Measurements from ENCODE around the gene KLF15.

The KLF15 gene

DNA sequence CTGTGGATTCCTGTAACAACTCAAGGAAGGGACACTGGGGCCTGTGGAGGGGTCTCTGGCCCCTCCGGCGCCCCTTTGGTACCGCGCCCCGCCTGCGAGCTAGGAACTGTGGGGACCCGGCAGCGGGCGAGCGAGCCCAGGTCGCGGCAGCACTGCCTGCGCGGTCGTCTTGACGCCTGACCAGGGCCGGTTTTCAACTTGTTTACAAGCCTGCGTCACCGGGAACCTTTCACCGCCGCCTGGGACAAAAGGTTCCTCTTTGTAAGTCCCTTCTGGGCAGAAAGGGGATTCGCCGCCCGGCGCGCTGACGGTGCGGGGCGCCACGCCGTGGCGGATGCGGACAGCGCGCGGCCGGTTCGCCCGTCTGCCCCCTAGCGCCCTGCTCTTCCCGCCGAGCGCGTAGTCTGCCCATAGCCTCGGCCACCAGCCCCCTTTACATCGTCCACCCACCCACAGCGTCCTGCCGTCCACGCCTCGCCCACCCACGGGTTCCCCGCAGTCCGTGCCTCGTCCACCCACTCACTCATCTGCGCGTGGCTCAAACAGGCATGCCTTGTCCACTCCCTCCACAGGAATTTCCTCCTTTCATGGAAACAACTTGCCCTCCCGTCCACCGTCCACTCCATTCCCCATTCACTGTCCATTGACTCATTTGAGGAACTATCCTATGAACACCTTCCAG lies 32.0 kb upstream of the KLF15 start:
- DNase-seq, result no peak

- no peak for DNase-seq
Measured at GRCh38 chr3:126381966-126382365, 24.8 kb upstream of the KLF15 start.

- no peak for DNase-seq
Measured at GRCh38 chr3:126380011-126380768, 23.0 kb upstream of the KLF15 start.

- no peak for DNase-seq
Measured at GRCh38 chr3:126378341-126378751, 21.1 kb upstream of the KLF15 start.

GRCh38 chr3:126377211-126377610 lies 20.0 kb upstream of the KLF15 start:
- no peak for DNase-seq

DNA sequence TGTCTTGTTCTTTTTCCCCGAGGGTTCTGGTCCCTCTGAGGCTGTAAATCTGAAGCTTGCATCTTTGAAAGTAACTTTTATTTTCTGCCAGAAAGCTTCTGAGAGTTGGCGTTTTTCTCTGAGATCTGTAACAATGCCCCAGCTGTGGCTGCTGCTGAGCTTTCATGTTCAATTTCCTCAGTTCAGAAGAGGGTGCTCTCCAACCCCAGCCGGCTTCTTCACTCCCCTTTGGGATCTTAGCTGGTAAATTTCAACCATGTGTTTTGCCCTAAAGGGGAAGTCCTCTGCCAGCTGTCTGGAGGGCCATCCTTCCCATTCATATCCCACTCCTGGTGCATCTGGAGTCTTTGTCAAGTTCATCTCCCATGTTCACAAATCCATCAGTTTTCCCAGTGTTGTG lies 19.2 kb upstream of the KLF15 start:
- DNase-seq, result no peak

DNA sequence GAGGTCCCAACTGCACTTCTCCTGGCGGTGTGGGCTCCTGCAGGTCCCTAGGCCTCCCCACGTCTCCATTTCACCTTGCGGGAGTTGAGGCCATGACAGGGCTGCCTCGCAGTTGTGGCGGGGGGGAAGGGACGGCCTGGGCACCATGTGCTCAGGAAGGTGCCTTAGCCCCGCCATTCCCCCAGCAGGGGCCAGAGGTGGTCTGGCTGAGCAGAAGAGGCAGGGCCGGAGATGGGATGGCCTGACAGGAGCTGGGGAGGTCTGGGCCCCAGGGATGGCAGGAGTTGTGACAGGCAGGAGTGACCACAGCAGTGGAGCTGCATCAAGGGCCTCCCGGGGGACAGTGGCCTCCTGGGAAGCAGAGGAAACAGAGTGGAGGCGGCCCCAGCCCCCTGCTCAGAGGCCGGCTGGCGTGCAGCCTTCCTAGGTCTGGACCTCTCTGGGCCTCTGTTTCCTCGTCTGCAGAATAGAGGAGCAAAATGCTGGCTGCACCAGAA lies 18.7 kb upstream of the KLF15 start:
- no peak for DNase-seq

- DNase-seq, result no peak
Measured at GRCh38 chr3:126373682-126374601, 16.7 kb upstream of the KLF15 start.

DNA sequence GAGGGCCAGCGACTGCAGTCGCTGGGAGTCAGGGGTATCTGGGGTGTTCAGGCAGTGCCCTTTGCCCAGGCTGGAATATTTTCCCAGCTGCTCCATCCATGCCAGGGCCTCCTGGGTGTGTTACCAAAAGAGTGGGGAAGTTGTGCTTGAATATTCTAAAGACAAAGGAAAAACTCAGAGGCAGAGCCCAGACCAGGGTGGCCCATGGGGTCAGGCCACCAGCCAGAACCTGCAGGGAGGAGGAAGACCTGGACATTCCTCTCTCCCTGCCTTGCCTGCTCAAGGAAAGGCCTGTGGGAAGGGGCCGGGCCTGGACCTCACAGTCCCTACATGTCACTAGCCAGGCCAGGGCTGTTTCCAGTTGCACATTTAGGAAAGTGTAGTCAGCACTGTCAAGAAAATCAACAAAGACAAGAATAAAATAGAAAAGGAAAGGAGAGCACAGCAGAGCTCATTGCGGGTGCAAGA lies 16.0 kb upstream of the KLF15 start:
- no peak for DNase-seq

DNA sequence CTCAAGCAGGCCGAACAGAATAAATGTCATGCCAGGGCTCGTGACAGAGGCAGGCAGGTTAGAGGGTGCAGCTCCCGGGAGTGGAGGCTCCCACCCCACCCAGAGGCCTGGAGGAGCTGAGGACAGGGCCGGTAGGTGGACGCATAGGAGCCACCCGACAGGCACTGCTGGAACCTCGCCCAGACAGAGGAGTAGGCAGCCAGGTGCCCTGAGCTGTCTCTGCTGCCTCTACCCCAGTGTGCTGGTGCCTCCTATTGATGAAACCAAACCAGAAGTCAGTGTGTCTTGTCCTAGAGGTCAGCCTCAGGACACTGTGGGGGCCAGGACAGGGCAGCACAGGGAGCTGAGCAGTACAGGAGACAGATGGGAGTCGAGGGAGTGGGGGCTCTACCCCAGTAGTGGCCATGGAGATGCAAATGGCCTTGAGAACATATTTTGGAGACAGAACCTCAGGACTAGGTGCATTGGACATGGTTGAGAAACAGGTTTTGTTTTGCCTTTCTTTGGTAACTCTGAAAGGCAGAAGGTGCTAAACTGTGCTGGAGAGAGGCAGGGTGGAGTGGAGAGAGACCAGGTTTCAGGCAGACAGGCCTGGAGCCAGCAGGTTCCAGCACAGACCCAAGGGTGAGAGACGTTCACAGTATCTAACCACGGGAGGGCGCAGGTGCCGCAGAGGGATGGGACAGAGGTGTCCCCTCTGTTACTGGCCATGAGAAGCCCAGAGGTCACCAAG lies 15.4 kb upstream of the KLF15 start:
- DNase-seq, result no peak

DNA sequence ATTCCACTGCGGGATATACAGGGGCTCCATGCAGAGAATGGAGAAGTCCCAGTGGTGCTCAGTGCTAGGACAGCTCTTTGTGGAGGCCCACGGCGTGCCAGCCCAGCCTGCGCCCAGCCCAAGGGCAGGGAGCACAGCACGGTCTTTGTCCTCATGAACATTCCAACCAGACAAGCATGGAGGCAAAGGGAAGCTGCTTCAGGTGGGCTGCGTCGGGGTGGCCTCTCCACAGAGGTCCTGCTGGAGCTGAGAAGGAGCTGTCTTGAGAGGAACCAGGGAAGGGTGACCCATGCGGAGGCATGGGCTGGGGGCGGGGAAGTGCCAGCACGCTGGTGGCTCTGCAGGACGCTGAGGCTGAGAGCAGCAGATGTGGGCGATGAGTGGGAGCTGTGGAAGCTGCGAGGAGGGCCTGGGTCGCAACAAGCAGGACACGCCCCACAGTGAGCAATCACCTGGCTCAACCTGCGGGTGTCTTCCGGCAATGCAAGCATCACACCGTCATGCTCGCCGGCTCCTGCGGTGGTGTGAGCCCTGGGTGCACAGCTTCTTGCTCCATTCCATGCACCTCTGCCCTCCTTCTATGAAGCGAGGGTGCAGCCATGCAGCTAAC lies 14.0 kb upstream of the KLF15 start:
- DNase-seq, result no peak

DNA sequence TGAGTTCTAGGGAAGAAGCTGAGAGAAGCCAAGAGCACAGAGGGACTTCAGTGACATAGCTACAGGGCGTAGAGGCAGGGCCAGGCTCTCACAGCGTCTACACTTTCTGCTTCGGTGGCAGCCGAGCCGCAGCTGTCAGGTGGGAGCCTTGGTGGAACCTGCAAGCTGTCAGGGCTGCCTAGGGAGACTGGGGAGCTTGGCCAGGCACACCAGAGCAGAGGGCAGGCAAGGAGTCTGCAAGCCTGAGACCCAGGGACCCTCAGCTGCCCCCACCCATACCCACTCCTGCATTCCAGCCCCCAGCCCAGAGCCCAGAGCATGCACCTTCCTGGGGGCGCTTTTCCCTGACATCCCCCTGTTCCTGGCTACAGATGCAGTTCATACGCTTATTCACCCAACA lies 13.4 kb upstream of the KLF15 start:
- DNase-seq, result no peak

- DNase-seq, result no peak
Measured at GRCh38 chr3:126370055-126370454, 12.8 kb upstream of the KLF15 start.

DNA sequence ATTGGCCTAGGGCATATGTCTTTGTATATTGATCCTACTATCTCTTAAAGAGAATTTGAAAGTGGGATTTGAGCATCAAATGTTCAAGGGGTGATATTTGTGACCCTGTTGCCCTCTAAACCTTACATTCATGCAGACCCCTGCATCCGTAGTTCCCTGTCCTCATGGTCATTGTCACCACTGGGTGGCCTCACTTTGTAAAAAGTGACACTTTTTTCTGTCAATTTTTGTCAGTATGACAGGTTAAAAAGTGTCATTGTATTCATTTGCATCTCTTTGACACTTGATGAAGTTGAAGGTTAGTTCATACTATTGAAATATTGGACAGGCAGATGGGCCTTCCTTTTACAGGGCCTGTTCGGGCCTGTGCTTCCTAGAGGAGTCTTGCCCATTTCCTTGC lies 12.3 kb upstream of the KLF15 start:
- DNase-seq, result no peak

- no peak for DNase-seq
Measured at GRCh38 chr3:126367316-126367805, 10.2 kb upstream of the KLF15 start.

DNA sequence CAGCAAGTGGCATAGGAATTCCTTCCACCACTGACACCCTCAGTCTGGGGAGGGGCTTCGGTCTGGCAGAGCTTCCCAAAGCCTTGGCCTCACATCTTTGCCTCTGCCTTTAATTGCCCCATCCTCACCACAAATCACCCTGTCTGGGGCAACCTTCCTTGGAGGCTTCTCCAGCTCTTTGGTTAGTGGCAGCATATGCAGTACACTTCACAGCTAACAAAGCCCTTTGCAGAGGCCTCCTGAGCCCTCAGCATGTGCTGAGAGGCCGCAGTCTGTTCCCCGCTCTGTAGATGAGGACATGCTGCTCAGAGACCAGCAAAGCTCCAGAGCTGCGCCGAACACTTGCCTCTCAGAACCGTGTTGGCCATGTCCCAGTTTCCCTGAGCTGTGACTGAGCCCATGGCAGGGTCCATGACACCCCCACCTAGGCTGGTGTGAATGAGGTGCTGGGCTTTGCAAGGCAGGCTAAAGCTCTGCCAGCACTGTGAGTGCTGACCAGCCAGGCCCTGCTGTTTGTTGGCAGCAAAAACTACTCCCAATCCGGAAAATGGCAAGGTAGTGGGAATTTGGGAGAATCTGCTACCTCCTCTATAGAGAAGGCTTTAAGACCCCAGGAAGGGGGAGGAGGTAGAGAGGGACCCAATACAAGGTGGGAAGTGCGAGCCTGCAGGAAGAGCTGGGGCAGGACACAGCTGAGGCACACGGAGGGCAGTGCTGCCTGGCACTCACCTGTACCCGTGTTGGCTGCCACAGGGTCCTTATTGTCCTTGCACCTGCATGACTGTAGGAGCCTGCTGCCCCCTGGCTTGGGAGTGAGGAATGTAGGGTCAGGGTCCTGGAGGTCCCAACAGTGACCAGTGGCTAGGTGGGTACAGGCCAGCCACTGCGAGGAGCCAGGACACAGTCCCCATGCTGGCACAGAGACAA lies 8.4 kb upstream of the KLF15 start:
- DNase-seq, result no peak

GRCh38 chr3:126364731-126365301 lies 7.6 kb upstream of the KLF15 start:
- DNase-seq, result no peak

GRCh38 chr3:126364130-126364695 lies 7.0 kb upstream of the KLF15 start:
- no peak for DNase-seq

GRCh38 chr3:126361211-126361610 lies 4.0 kb upstream of the KLF15 start:
- DNase-seq, result no peak

DNA sequence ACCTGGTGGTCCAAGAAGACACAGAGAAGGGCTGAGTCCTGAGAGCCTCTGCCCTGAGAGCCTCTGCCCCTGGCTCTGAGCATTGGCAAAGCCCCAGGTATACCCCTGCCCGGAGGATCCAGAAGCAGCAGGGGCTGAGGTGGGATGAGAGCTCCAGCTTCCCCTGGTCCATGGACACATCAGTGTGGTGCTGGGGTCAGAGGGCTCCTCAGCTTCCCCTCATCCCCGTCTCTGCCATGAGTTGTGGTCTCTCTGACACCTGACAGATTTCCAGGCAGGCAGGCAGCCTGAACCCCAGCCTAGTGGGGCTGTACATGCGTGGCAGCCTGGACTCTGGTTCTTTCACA lies 3.5 kb upstream of the KLF15 start:
- no peak for DNase-seq

Data from T1000 (cell line).